Measurements from ENCODE around the gene C22orf15.

C22orf15 gene

GRCh38 chr22:23790819-23791737, 28.3 kb downstream of the C22orf15 start:
- no peak for DNase-seq

GRCh38 chr22:23791738-23792645, 29.2 kb downstream of the C22orf15 start:
- DNase-seq = no peak

- DNase-seq = no peak
These were observed 30.5 kb downstream of the C22orf15 start for GRCh38 chr22:23793326-23793725.

GRCh38 chr22:23796461-23796860, 33.7 kb downstream of the C22orf15 start:
- no peak for DNase-seq

- no peak for DNase-seq
These were observed 37.8 kb downstream of the C22orf15 start for GRCh38 chr22:23800297-23801237.

GRCh38 chr22:23801238-23801821, 38.5 kb downstream of the C22orf15 start:
- DNase-seq = no peak

- DNase-seq = no peak
These were observed 39.1 kb downstream of the C22orf15 start for GRCh38 chr22:23801886-23802377.

GRCh38 chr22:23803001-23803819, 40.4 kb downstream of the C22orf15 start:
- no peak for DNase-seq

- DNase-seq = no peak
These were observed 42.0 kb downstream of the C22orf15 start for GRCh38 chr22:23804781-23805291.

- no peak for DNase-seq
These were observed 44.0 kb downstream of the C22orf15 start for GRCh38 chr22:23806837-23807236.

GRCh38 chr22:23812378-23812777, 49.6 kb downstream of the C22orf15 start:
- DNase-seq = no peak
